Fibroblast of mammary gland (primary cell): ENCODE data around the gene PILRB.

Experiments used
- DNase-seq: peaks from one replicate; pipeline ENCODE4 v3.0.0-alpha.2; 2010; ENCODE audit warnings: low read depth
- H3K4me3 ChIP-seq: 2 replicates; pipeline ENCODE4 v1.5.1; 2011; ENCODE audit warnings: low read depth, mild to moderate bottlenecking, low read length, moderate library complexity; ENCODE audit not compliant: control insufficient read depth
- TF ChIP-seq, protein P1 (sequence below): conservative IDR thresholded peaks from 2 replicates; pipeline ENCODE4 v1.5.1; 2011; ENCODE audit warnings: low read depth, low read length, inconsistent platforms; ENCODE audit not compliant: control insufficient read depth, insufficient read depth

PILRB gene

DNA sequence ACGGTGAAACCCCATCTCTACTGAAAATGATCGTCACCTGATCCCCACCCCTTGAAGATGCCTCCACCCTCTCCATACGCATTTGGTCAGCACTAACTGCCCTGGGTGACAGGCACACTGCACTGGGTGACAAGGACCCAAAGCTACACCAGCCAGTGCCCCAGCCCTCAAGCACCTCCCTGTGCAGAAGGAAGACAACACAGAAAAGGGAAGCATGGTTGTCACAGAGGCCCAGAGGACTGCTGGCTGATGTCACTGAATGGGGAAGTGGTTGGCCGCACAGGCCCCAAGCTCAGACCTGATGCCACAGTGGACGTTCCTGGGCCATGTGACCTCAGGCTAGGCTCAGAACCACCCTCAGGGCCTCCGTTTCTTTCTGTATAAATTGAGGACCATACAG is 11.2 kb downstream of the PILRB start:
- no peak for DNase-seq
- TF ChIP-seq, protein P1, sequence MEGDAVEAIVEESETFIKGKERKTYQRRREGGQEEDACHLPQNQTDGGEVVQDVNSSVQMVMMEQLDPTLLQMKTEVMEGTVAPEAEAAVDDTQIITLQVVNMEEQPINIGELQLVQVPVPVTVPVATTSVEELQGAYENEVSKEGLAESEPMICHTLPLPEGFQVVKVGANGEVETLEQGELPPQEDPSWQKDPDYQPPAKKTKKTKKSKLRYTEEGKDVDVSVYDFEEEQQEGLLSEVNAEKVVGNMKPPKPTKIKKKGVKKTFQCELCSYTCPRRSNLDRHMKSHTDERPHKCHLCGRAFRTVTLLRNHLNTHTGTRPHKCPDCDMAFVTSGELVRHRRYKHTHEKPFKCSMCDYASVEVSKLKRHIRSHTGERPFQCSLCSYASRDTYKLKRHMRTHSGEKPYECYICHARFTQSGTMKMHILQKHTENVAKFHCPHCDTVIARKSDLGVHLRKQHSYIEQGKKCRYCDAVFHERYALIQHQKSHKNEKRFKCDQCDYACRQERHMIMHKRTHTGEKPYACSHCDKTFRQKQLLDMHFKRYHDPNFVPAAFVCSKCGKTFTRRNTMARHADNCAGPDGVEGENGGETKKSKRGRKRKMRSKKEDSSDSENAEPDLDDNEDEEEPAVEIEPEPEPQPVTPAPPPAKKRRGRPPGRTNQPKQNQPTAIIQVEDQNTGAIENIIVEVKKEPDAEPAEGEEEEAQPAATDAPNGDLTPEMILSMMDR, result no peak
- H3K4me3 ChIP-seq, result no peak overlapping the region

DNA sequence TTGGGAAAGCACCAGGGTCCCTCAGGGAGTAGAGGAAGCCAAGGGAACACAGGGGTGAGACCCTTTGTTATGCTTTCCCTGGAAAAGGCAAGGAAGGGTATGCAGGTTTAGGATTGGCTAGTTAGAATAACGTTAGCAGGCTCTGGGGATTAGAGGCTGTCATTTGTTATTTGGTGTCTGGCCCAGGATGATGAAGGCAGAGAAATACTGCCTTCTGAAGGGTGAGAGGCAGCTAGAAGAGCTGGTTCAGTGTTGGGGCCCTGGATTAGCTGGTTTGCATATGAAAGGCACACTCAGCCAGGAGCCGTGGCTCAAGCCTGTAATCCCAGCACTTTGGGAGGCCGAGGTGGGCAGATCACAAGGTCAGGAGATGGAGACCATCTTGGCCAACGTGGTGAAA is 12.4 kb downstream of the PILRB start:
- H3K4me3 ChIP-seq, result no peak overlapping the region
- no peak for DNase-seq
- TF ChIP-seq, protein P1, result no peak

GRCh38 chr7:100370746-100371145 is 12.8 kb downstream of the PILRB start:
- no peak for DNase-seq
- TF ChIP-seq, protein P1, result no peak
- H3K4me3 ChIP-seq, result no peak overlapping the region

GRCh38 chr7:100371561-100372171 is 13.7 kb downstream of the PILRB start:
- TF ChIP-seq, protein P1, result no peak
- no peak for DNase-seq
- H3K4me3 ChIP-seq, result no peak overlapping the region

DNA sequence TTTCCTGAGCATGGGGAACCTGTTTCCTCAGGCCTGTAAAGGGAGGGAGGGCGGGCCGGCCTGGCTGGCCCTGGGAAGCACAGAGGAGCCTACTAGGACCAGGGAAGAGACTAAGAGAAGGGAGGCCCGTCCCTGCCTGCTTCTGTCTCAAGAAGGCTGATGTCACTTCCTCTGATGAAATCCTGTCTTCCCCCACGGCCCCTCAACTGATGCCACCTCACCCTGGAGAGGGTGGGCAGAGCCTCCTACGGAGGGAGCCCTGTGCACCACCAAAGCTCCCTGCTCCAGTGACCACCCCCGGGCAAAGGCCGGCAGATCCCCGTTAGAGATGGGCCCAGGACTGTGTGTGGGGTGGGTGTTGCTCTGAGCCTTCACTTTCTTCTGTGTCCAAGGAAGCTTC is 14.3 kb downstream of the PILRB start:
- TF ChIP-seq, protein P1, result no peak
- peak; percentile 61 for DNase-seq
- no peak overlapping the region for H3K4me3 ChIP-seq

DNA sequence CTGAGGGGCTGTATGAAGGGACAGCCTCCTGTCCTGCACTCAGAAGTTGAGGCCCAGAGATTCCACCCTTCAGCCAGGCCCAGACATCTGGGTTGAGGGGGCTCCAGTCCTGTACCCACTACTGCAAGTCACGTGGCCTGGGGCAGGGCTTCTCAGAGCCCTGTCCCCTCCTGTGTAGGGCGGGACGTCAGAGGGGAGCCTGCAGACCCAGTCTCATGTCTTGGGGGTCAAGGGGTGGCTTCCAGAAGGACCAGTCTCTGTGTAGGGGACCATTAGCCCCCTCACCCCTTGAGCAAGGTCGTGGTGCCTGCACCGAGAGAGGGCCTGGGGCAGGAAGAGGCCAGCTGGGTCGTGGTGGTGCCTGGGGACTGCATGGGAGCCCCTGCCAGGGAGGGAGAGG is 14.8 kb downstream of the PILRB start:
- no peak for DNase-seq
- H3K4me3 ChIP-seq, result no peak overlapping the region
- TF ChIP-seq, protein P1, result no peak
